Tibial artery (tissue), 4 donors: Measurements from ENCODE around the gene SLC13A4.
"Not testable (repeated sequence)": the region's sequence is repeated elsewhere in the genome, so short reads cannot be mapped to it uniquely, and the experiment has no call there.

ENCODE experiments used
- DNase-seq, 2 donors: peaks; one replicate each; pipeline ENCODE4 v3.0.0-alpha.2; 2019
- H3K27ac ChIP-seq, 2 donors: fragments of 200-600 bp; sonication (generic) in 1 of 2; 1 replicate in 1 of 2; 2 replicates in 1 of 2; pipeline ENCODE4 v1.5.1; 2018 to 2019; ENCODE audit warnings: mild to moderate bottlenecking in 1 of 2
- H3K27me3 ChIP-seq, 2 donors: fragments of 200-600 bp; sonication (generic) in 1 of 2; one replicate each; pipeline versions ENCODE4 v1.5.1 to v1.6.0; 2016 to 2019
- H3K36me3 ChIP-seq, 3 donors: fragments of 200-600 bp; sonication (generic) in 2 of 3; one replicate each; pipeline ENCODE4 v1.5.1; 2016 to 2019; ENCODE audit warnings: mild to moderate bottlenecking in 2 of 3
- H3K4me1 ChIP-seq, 4 donors: fragments of 200-600 bp; sonication (generic) in 2 of 4; 1 replicate in 3 of 4; 2 replicates in 1 of 4; pipeline ENCODE4 v1.5.1; 2016 to 2019
- H3K4me3 ChIP-seq, 2 donors: fragments of 200-600 bp; sonication (generic) in 1 of 2; 1 replicate in 1 of 2; 2 replicates in 1 of 2; pipeline ENCODE4 v1.5.1; 2018 to 2019; ENCODE audit warnings: mild to moderate bottlenecking in 2 of 2
- H3K9me3 ChIP-seq, 3 donors: fragments of 200-600 bp; sonication (generic) in 1 of 3; one replicate each; pipeline ENCODE4 v1.5.1; 2016 to 2019
- intact Hi-C: fragments of 100-400 bp; cut with DNase I; formaldehyde crosslinking; loops from one replicate; pipeline ENCODE4 v1.15.0; 2023; ENCODE audit warnings: low total_unique reads
- TF ChIP-seq, protein P1 (sequence below), 2 experiments: fragments of 200-600 bp in 1 of 2; fragments of 450-650 bp in 1 of 2; IDR thresholded peaks; one replicate each; pipeline ENCODE4 v1.5.1; 2017 to 2019; ENCODE audit warnings: antibody characterized with exemption in 2 of 2, mild to moderate bottlenecking in 1 of 2, moderate library complexity in 1 of 2

SLC13A4 gene

GRCh38 chr7:135693558-135693957 lies 34.4 kb downstream of the SLC13A4 start:
- H3K27ac ChIP-seq: no peak overlapping the region
- peaks cover 9 to 38% (median 13%) of the 10 kb centered on the region in 3 donors for H3K36me3 ChIP-seq
- no peaks in the 10 kb centered on the region for H3K27me3 ChIP-seq
- no peak for DNase-seq
- H3K4me3 ChIP-seq: no peak overlapping the region
- TF ChIP-seq, protein P1, sequence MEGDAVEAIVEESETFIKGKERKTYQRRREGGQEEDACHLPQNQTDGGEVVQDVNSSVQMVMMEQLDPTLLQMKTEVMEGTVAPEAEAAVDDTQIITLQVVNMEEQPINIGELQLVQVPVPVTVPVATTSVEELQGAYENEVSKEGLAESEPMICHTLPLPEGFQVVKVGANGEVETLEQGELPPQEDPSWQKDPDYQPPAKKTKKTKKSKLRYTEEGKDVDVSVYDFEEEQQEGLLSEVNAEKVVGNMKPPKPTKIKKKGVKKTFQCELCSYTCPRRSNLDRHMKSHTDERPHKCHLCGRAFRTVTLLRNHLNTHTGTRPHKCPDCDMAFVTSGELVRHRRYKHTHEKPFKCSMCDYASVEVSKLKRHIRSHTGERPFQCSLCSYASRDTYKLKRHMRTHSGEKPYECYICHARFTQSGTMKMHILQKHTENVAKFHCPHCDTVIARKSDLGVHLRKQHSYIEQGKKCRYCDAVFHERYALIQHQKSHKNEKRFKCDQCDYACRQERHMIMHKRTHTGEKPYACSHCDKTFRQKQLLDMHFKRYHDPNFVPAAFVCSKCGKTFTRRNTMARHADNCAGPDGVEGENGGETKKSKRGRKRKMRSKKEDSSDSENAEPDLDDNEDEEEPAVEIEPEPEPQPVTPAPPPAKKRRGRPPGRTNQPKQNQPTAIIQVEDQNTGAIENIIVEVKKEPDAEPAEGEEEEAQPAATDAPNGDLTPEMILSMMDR (IDR thresholded peaks at IDR 0.05): no peak
- H3K4me1 ChIP-seq: no peaks in the 10 kb centered on the region
- intact Hi-C loops: no loop called here
- no peaks in the 10 kb centered on the region for H3K9me3 ChIP-seq

- H3K27me3 ChIP-seq, H3K9me3 ChIP-seq, H3K4me3 ChIP-seq, intact Hi-C loops, H3K27ac ChIP-seq, H3K4me1 ChIP-seq, DNase-seq: not testable (repeated sequence)
- peaks cover 9 to 38% (median 16%) of the 10 kb centered on the region in 3 donors for H3K36me3 ChIP-seq
Observed at GRCh38 chr7:135692606-135693005, 35.4 kb downstream of the SLC13A4 start.

DNA sequence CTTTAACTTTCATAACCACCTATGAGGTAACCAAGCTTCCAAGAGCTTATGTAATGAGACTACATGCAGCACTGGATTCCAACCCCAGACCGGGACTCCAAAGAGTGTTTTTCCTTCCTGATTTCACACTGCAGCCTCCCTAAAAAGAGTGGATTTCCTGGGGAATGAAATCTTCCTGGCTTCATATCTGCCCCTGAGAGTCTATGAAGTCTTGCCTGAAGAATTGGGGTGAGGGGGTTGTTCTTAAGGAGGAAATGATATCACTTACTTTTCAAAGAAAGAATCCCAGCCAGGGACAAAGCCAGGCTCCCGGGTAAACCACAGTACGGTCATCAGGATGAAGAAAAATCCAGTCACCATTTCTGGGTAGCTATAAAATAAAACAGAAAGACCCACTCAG lies 35.9 kb downstream of the SLC13A4 start:
- DNase-seq: no peak
- Histone ChIP-seq H3K36me3 (peaks cover 9 to 38% (median 20%) of the 10 kb centered on the region in 3 donors), H3K27me3 (no peaks in the 10 kb centered on the region), H3K9me3 (no peaks in the 10 kb centered on the region), H3K4me1 (no peaks in the 10 kb centered on the region), H3K27ac (no peak overlapping the region), H3K4me3 (no peak overlapping the region)
- TF ChIP-seq, protein P1 (IDR thresholded peaks at IDR 0.05): no peak
- intact Hi-C loops: no loop called here

DNA sequence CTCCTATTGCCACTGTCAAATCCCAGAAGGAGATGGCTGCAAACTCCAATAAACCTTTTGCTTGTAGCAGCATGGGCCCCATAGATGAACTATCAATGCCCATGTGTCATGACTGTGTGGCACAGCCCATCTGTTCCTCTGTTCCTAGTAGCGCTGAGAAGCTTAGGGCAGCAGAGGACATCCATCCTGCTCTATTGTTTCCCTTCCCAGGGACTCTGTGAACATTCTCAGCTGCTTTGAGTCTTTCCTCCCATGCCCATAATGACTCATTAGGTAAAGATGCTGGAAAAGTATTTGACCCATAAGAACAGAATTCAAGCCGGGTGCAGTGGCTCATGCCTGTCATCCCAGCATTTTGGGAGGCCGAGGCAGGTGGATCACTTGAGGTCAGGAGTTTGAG lies 37.4 kb downstream of the SLC13A4 start:
- Histone ChIP-seq H3K27me3 (no peaks in the 10 kb centered on the region), H3K36me3 (peaks cover 9 to 41% (median 22%) of the 10 kb centered on the region in 3 donors), H3K27ac (no peak overlapping the region), H3K4me1 (no peaks in the 10 kb centered on the region), H3K9me3 (no peaks in the 10 kb centered on the region), H3K4me3 (no peak overlapping the region)
- intact Hi-C loops: no loop called here
- TF ChIP-seq, protein P1 (IDR thresholded peaks at IDR 0.05): no peak
- DNase-seq: no peak

GRCh38 chr7:135687466-135687865 lies 40.5 kb downstream of the SLC13A4 start:
- TF ChIP-seq, protein P1 (IDR thresholded peaks at IDR 0.05): no peak
- intact Hi-C loops: no loop called here
- Histone ChIP-seq H3K27ac (no peak overlapping the region), H3K4me1 (peaks cover 0 to 12% (median 8%) of the 10 kb centered on the region in 4 donors), H3K9me3 (no peaks in the 10 kb centered on the region), H3K36me3 (peaks cover 9 to 25% (median 25%) of the 10 kb centered on the region in 3 donors), H3K4me3 (no peak overlapping the region), H3K27me3 (no peaks in the 10 kb centered on the region)
- DNase-seq: no peak

DNA sequence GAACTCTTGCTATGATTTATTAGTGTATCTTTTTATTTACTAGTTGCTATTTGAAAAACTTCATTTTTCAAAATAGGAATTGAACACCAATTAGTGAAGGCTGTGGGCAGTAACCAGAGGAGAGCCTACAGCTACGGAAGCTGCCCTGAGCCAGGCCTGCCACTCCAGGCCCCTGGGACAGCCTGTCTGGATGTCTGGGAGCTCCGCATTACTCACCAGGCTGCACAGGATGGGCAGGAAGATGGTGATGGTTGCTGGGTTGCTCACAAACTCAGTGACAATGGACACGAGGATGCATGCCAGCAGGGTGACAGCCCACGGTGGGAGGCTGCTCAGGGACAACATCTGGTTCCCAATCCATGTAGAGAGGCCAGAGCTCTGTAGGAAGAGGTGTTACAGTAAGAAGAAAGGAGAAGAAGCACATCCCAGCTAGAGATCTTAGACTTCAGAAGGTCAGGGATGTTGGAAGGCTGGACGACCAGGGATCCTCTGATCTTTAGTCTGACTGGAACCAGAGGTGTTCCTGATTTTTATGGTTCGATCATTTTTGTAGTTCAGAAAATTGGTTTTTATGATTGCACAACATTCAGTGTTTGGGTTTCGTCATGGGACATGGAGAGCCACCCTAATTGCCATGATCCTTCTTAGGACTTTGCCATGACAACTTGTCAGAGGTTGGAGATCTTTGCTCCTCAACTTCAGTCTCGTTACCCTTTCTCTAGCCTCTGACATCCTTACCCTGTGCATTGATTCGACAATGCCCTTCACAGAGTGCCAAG lies 42.5 kb downstream of the SLC13A4 start:
- Histone ChIP-seq H3K27ac (no peak overlapping the region), H3K36me3 (peaks cover 9 to 13% (median 11%) of the 10 kb centered on the region in 3 donors), H3K4me3 (no peak overlapping the region), H3K4me1 (peaks cover 0 to 21% (median 16%) of the 10 kb centered on the region in 4 donors), H3K9me3 (no peaks in the 10 kb centered on the region), H3K27me3 (no peaks in the 10 kb centered on the region)
- DNase-seq: no peak
- intact Hi-C loops: no loop called here
- TF ChIP-seq, protein P1 (IDR thresholded peaks at IDR 0.05): no peak
